IMR-90 (cell line): ENCODE data around the gene DPYD. TPM values are rescaled to one million over a fixed set of nuclear protein-coding genes. Genes with fewer than 3 reads are reported as not detected.

Experiments used
- ATAC-seq: fragments of 200-7000 bp; cut with Tn5 transposase; 2 replicates; pipeline ENCODE4 v1.9.1; 2020; ENCODE audit warnings: low read depth, mild to moderate bottlenecking, moderate library complexity
- BruUV-seq: library from RNA; stranded (reverse); fragments of 400-500 nt; replicated peaks from 2 replicates; lab custom pipeline; 2021; lab: Mats Ljungman, UMichigan
- CTCF ChIA-PET: fragments of 300-600 bp; formaldehyde crosslinking; extraction: SDS; loops from one replicate; lab custom pipeline; 2021; ENCODE audit warnings: antibody characterized with exemption; lab: Yijun Ruan, JAX
- POLR2A ChIA-PET: fragments of 300-600 bp; sonication (Branson Sonifier 250); formaldehyde crosslinking; loops from one replicate; lab custom pipeline; 2022; ENCODE audit warnings: antibody characterized with exemption; ENCODE audit not compliant: unreplicated experiment; lab: Charles Lee
- DNase-seq: peaks from one replicate; pipeline ENCODE4 v3.0.0; 2013
- H2AFZ ChIP-seq: replicated peaks from 2 replicates; pipeline ENCODE3; 2013; ENCODE audit warnings: low read length, mild to moderate bottlenecking; ENCODE audit not compliant: poor library complexity
- H2AK5ac ChIP-seq: 2 replicates; pipeline ENCODE4 v1.6.1; 2013; ENCODE audit warnings: low read depth, low read length, inconsistent platforms
- H2AK9ac ChIP-seq: replicated peaks from 2 replicates; pipeline ENCODE3; 2013; ENCODE audit warnings: mild to moderate bottlenecking, low read depth, low read length, moderate library complexity; ENCODE audit not compliant: poor library complexity
- H2BK120ac ChIP-seq: 2 replicates; pipeline ENCODE4 v1.6.1; 2013; ENCODE audit warnings: low read depth, low read length, inconsistent platforms
- H2BK15ac ChIP-seq: 3 replicates; pipeline ENCODE4 v1.6.1; 2013; ENCODE audit warnings: low read depth, low read length, inconsistent platforms
- H2BK20ac ChIP-seq: 2 replicates; pipeline ENCODE4 v1.6.1; 2013; ENCODE audit warnings: low read depth, mild to moderate bottlenecking, inconsistent platforms, low read length, moderate library complexity
- H2BK5ac ChIP-seq: 2 replicates; pipeline ENCODE4 v1.6.1; 2013; ENCODE audit warnings: mild to moderate bottlenecking, low read depth, low read length, inconsistent platforms; ENCODE audit not compliant: poor library complexity, severe bottlenecking
- H3K14ac ChIP-seq: replicated peaks from 2 replicates; pipeline ENCODE4 v1.6.1; 2013; ENCODE audit warnings: low read depth, low read length, inconsistent platforms
- H3K18ac ChIP-seq: 2 replicates; pipeline ENCODE4 v1.6.1; 2013; ENCODE audit warnings: low read depth, low read length, control low read depth
- H3K23ac ChIP-seq: 2 replicates; pipeline ENCODE4 v1.6.1; 2013; ENCODE audit warnings: low read depth, low read length, inconsistent platforms
- H3K27ac ChIP-seq: 2 replicates; pipeline ENCODE4 v1.5.1; 2013; ENCODE audit warnings: mild to moderate bottlenecking, control low read depth, low read length; ENCODE audit not compliant: insufficient read depth
- H3K27me3 ChIP-seq: 2 replicates; pipeline ENCODE4 v1.6.1; 2013; ENCODE audit warnings: low read length; ENCODE audit not compliant: control insufficient read depth, insufficient read depth
- H3K36me3 ChIP-seq: 2 replicates; pipeline ENCODE4 v1.6.1; 2013; ENCODE audit warnings: low read length, mixed read lengths; ENCODE audit not compliant: control insufficient read depth, insufficient read depth
- H3K4ac ChIP-seq: 2 replicates; pipeline ENCODE4 v1.6.1; 2013; ENCODE audit warnings: low read depth, low read length, inconsistent platforms
- H3K4me1 ChIP-seq: 2 replicates; pipeline ENCODE4 v1.6.1; 2013; ENCODE audit warnings: low read length, mixed read lengths; ENCODE audit not compliant: control insufficient read depth, insufficient read depth
- H3K4me2 ChIP-seq: 2 replicates; pipeline ENCODE4 v1.6.1; 2013; ENCODE audit warnings: low read depth, mild to moderate bottlenecking, control low read depth, low read length, moderate library complexity
- H3K4me3 ChIP-seq: 2 replicates; pipeline ENCODE4 v1.5.1; 2013; ENCODE audit warnings: low read depth, mild to moderate bottlenecking, control low read depth, low read length, moderate library complexity; ENCODE audit not compliant: insufficient read depth
- H3K56ac ChIP-seq: 2 replicates; pipeline ENCODE4 v1.6.1; 2013; ENCODE audit warnings: low read length, inconsistent platforms; ENCODE audit not compliant: insufficient read depth; ENCODE audit errors: extremely low read depth
- H3K79me1 ChIP-seq, 2 experiments: 2 replicates each; pipeline ENCODE4 v1.6.1; 2013; ENCODE audit warnings: low read length in 2 of 2, inconsistent platforms in 1 of 2, low read depth in 1 of 2
- H3K9ac ChIP-seq: 2 replicates; pipeline ENCODE4 v1.6.1; 2013; ENCODE audit warnings: low read depth, low read length, control low read depth
- H3K9me1 ChIP-seq: 2 replicates; pipeline ENCODE4 v1.6.1; 2013; ENCODE audit warnings: low read length, inconsistent platforms; ENCODE audit not compliant: insufficient read depth
- H3K9me3 ChIP-seq: 2 replicates; pipeline ENCODE4 v1.6.1; 2013; ENCODE audit warnings: low read length; ENCODE audit not compliant: control insufficient read depth, insufficient read depth
- H4K20me1 ChIP-seq: 2 replicates; pipeline ENCODE4 v1.6.1; 2013; ENCODE audit warnings: low read length, inconsistent platforms; ENCODE audit not compliant: insufficient read depth
- H4K5ac ChIP-seq: 2 replicates; pipeline ENCODE4 v1.6.1; 2013; ENCODE audit warnings: mild to moderate bottlenecking, low read depth, low read length, control low read depth
- H4K8ac ChIP-seq, 2 experiments: 2 replicates each; pipeline ENCODE4 v1.6.1; 2013; ENCODE audit warnings: low read depth in 2 of 2, low read length in 2 of 2, control low read depth in 1 of 2, inconsistent platforms in 1 of 2
- H4K91ac ChIP-seq: 2 replicates; pipeline ENCODE4 v1.6.1; 2013; ENCODE audit warnings: low read depth, low read length, inconsistent platforms; ENCODE audit not compliant: insufficient read depth
- BHLHE40 ChIP-seq: fragments of 150-350 bp; IDR thresholded peaks from 2 replicates; pipeline ENCODE4 v1.6.1; 2016; ENCODE audit warnings: mild to moderate bottlenecking, low read depth, low read length
- MAFK ChIP-seq: IDR thresholded peaks from 2 replicates; pipeline ENCODE4 v1.6.1; 2012; ENCODE audit warnings: low read depth, low read length, improper control_type of control experiment
- NFE2L2 ChIP-seq: fragments of 150-350 bp; IDR thresholded peaks from 2 replicates; pipeline ENCODE4 v1.6.1; 2016; ENCODE audit warnings: low read depth, mild to moderate bottlenecking, low read length
- POLR2A ChIP-seq: IDR thresholded peaks from 2 replicates; pipeline ENCODE4 v1.6.1; 2012; ENCODE audit warnings: mild to moderate bottlenecking, low read depth, low read length
- RFX5 ChIP-seq: IDR thresholded peaks from 2 replicates; pipeline ENCODE4 v1.8.0; 2012; ENCODE audit warnings: low read depth, mild to moderate bottlenecking, low read length, moderate library complexity
- WGBS, 2 experiments: methylation state at CpG; one replicate each; pipeline versions ENCODE4 v1.1.5 to v1.1.7; 2013; ENCODE audit warnings: missing lambda C conversion rate in 2 of 2; ENCODE audit not compliant: insufficient read length in 1 of 2; ENCODE audit errors: extremely low coverage in 2 of 2; 5-methylcytosine and 5-hydroxymethylcytosine counted together
- dilution Hi-C: fragments of 300-500 bp; cut with HindIII; formaldehyde crosslinking; loops from one replicate; pipeline ENCODE4 v1.14.3; 2018; ENCODE audit warnings: low sequenced_read_pairs; ENCODE audit not compliant: unreplicated experiment
- in situ Hi-C: fragments of 300-500 bp; cut with MboI; formaldehyde crosslinking; loops from 3 replicates; pipeline ENCODE4 v1.14.3; 2019; ENCODE audit warnings: low sequenced_read_pairs, inconsistent platforms, mixed read lengths
- intact Hi-C: fragments of 100-400 bp; cut with micrococcal nuclease; formaldehyde crosslinking; loops from 2 replicates; pipeline ENCODE4 v1.10.0; 2022
- polyA plus RNA-seq, 3 experiments: library from polyadenylated mRNA; depleted of rRNA; stranded (reverse); fragments of >200 nt; gene quantifications; 2 replicates each; pipeline ENCODE4 v1.2.3, GENCODE V29; 2012; ENCODE audit warnings: low replicate concordance in 1 of 3
- total RNA-seq: library from RNA; depleted of rRNA; stranded (reverse); fragments of >200 nt; gene quantifications from 2 replicates; pipeline ENCODE4 v1.2.3, GENCODE V29; 2012

The DPYD gene
- total and polyA plus RNA-seq, 2 of the 4 experiments (the other 2 are of a cell fraction): 9.3 to 47.3 TPM

GRCh38 chr1:97174039-97174704, 746.7 kb downstream of the DPYD start:
- dilution Hi-C loops: no loop called here
- no TSS peak for BruUV-seq
- intact Hi-C loops: no loop called here
- Histone ChIP-seq H4K8ac (no peak overlapping the region), H4K5ac (no peak overlapping the region), H2BK15ac (no peak overlapping the region), H3K4ac (no peak overlapping the region), H3K27me3 (no peaks in the 10 kb centered on the region), H2AK9ac (no peak overlapping the region), H4K20me1 (no peaks in the 10 kb centered on the region), H3K4me3 (no peak overlapping the region), H2BK5ac (no peak overlapping the region), H3K79me1 (no peaks in the 10 kb centered on the region), H4K91ac (no peak overlapping the region), H3K56ac (no peak overlapping the region), H3K9me3 (no peaks in the 10 kb centered on the region), H2AK5ac (no peak overlapping the region), H2AFZ (no peak overlapping the region), H2BK120ac (no peak overlapping the region), H3K18ac (no peak overlapping the region), H3K23ac (no peak overlapping the region), H3K14ac (no peak overlapping the region), H3K9ac (no peak overlapping the region), H3K36me3 (no peaks in the 10 kb centered on the region), H2BK20ac (no peak overlapping the region), H3K9me1 (no peaks in the 10 kb centered on the region; the same call in 1 of the 2 replicates), H3K4me1 (no peaks in the 10 kb centered on the region), H3K4me2 (no peak overlapping the region), H3K27ac (no peak overlapping the region)
- POLR2A ChIA-PET: no interaction called here
- in situ Hi-C loops: no loop called here
- 100% methylated on average over 1 of the region's 4 CpGs; no CpG with 5 or more reads in 1 of the 2 experiments for WGBS, 2 experiments
- CTCF ChIA-PET: no interaction called here
- TF ChIP-seq NFE2L2 (no peak), RFX5 (no peak), BHLHE40 (no peak), POLR2A (no peak), MAFK (no peak)
- no peak for DNase-seq
- no peak for ATAC-seq
